ENCODE measurements around the gene FAR2. TPM values are rescaled to one million over a fixed set of nuclear protein-coding genes. Genes with fewer than 3 reads are reported as not detected.

The FAR2 gene
- total and polyA plus RNA-seq, 8 donors = 0.43 to 2.8 (median 1.1) TPM

DNA sequence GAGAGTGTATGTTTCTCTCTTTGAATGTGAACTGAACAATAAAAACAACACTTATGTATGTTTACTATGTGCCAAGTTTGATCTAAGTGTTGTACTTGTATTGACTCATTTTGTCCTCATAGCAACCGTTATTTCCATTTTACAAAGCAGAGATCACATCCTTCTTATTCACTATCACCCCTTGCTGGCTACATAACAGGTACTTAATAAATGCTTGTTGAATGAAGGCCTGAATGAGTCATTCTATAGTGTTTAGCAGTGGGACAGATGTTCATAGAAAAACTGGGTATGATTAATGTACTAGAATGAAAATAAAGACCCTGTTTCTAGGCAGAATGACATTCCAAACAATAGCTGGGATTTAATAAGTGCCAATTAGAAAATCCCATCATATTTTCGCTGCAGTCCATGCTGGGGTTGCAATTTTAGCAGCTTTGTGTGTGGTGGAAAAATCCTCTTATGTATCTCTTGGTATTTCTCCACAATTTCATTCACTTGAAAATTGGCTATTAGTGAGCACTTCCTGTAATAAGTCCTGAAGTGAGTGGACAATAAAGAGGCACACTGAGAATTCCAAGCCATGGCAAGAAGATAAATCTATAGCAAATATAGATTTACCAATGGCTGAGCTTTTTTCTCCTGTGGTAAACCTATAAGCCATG is 86.0 kb downstream of the FAR2 start:
- Histone ChIP-seq H3K27me3 (no peaks in the 10 kb centered on the region), H3K27ac (no peak overlapping the region), H3K36me3 (no peaks in the 10 kb centered on the region), H3K4me1 (no peaks in the 10 kb centered on the region), H3K4me3 (no peak overlapping the region), H3K9me3 (no peaks in the 10 kb centered on the region)
- FAIRE-seq (no peak), ATAC-seq (no peak), DNase-seq (no peak)
- intact Hi-C loops (cut with DNase I) = no loop called here
- TF ChIP-seq, protein P1, sequence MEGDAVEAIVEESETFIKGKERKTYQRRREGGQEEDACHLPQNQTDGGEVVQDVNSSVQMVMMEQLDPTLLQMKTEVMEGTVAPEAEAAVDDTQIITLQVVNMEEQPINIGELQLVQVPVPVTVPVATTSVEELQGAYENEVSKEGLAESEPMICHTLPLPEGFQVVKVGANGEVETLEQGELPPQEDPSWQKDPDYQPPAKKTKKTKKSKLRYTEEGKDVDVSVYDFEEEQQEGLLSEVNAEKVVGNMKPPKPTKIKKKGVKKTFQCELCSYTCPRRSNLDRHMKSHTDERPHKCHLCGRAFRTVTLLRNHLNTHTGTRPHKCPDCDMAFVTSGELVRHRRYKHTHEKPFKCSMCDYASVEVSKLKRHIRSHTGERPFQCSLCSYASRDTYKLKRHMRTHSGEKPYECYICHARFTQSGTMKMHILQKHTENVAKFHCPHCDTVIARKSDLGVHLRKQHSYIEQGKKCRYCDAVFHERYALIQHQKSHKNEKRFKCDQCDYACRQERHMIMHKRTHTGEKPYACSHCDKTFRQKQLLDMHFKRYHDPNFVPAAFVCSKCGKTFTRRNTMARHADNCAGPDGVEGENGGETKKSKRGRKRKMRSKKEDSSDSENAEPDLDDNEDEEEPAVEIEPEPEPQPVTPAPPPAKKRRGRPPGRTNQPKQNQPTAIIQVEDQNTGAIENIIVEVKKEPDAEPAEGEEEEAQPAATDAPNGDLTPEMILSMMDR (IDR thresholded peaks at IDR 0.05) = no peak
- 46 to 52% methylated on average over 2 of the region's 2 CpGs for WGBS, 2 donors

DNA sequence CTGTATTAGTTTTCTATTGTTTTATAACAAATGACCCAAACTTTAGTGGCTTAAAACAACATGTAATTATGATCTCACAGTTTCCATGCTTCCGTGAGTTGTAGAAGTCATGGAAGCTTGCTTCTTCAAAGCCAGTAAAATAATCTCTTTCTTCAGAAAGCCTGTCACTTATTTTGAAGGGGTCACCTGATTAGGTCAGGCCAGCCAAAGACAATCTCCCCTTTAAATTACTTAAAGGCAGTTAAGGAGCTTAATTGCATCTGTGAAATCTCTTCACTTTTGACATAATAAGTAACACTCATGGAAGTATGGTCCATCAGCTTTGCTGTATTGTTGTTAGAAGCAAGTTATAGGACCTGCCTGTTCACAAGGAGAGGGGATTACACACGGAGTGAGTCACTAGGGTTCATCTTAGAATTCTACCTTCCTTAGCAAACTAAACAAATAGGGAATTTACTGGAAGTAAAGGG is 89.8 kb downstream of the FAR2 start:
- Histone ChIP-seq H3K4me1 (no peaks in the 10 kb centered on the region), H3K27me3 (peaks cover 0 to 4% (median 0%) of the 10 kb centered on the region in 4 donors), H3K36me3 (no peaks in the 10 kb centered on the region), H3K4me3 (no peak overlapping the region), H3K27ac (no peak overlapping the region), H3K9me3 (no peaks in the 10 kb centered on the region)
- FAIRE-seq (no peak), DNase-seq (no peak), ATAC-seq (no peak)
- WGBS, 2 donors = 57 to 62% methylated on average over 2 of the region's 2 CpGs
- TF ChIP-seq, protein P1 (IDR thresholded peaks at IDR 0.05) = no peak
- intact Hi-C loops (cut with DNase I) = no loop called here

DNA sequence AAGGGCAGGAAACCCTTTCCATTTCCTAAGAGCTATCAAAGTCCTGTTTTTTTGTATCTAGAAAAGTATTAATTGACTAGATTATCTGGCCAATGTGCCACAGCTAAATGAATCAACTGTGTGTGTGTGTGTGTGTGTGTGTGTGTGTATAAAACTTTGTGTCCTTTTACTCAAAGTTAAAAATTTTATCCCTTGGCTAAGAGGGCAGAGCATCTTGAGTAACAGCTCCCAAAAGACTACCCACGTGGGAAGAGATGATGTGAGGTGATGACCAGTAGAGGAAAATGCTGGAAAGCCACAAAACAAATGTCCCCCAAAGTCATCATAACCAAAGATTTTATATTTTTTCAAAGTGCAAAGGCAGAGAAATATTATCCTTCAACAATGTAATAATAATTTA is 90.3 kb downstream of the FAR2 start:
- H3K27ac ChIP-seq = no peak overlapping the region
- 41 to 57% methylated on average over 1 of the region's 1 CpG for WGBS, 2 donors
- no peaks in the 10 kb centered on the region for H3K36me3 ChIP-seq
- peaks cover 0 to 4% (median 0%) of the 10 kb centered on the region in 4 donors for H3K27me3 ChIP-seq
- no peak for DNase-seq
- ATAC-seq = no peak
- no peak overlapping the region for H3K4me3 ChIP-seq
- intact Hi-C loops (cut with DNase I) = no loop called here
- no peaks in the 10 kb centered on the region for H3K4me1 ChIP-seq
- no peaks in the 10 kb centered on the region for H3K9me3 ChIP-seq
- FAIRE-seq = no peak
- TF ChIP-seq, protein P1 (IDR thresholded peaks at IDR 0.05) = no peak

DNA sequence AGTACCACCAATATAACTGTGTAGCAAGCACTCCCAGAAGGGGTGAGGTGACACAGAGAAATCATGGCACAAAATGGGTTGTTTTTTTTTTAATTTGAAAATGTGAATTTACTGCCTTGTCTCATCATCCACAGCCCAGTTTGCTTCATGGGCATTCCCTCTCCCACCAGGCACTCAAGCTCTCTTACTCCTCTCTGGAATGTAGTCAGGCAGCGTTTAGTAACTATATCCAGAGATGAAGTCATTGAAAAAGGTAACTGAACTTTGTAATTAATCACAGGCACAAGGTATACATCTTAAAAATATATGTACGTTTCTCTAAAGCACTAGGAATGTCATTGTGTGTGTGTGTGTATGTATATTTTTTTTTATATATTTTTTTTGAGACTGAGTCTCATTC is 91.4 kb downstream of the FAR2 start:
- H3K4me3 ChIP-seq = no peak overlapping the region
- no peaks in the 10 kb centered on the region for H3K4me1 ChIP-seq
- ATAC-seq (no peak), FAIRE-seq (no peak), DNase-seq (no peak)
- peaks cover 0 to 4% (median 0%) of the 10 kb centered on the region in 4 donors for H3K27me3 ChIP-seq
- 29 to 32% methylated on average over 2 of the region's 2 CpGs for WGBS, 2 donors
- H3K27ac ChIP-seq = no peak overlapping the region
- intact Hi-C loops (cut with DNase I) = no loop called here
- TF ChIP-seq, protein P1 (IDR thresholded peaks at IDR 0.05) = no peak
- no peaks in the 10 kb centered on the region for H3K9me3 ChIP-seq
- no peaks in the 10 kb centered on the region for H3K36me3 ChIP-seq

Data from pancreas (tissue), 10 donors.